ENCODE data around the gene MICU1.

DNA sequence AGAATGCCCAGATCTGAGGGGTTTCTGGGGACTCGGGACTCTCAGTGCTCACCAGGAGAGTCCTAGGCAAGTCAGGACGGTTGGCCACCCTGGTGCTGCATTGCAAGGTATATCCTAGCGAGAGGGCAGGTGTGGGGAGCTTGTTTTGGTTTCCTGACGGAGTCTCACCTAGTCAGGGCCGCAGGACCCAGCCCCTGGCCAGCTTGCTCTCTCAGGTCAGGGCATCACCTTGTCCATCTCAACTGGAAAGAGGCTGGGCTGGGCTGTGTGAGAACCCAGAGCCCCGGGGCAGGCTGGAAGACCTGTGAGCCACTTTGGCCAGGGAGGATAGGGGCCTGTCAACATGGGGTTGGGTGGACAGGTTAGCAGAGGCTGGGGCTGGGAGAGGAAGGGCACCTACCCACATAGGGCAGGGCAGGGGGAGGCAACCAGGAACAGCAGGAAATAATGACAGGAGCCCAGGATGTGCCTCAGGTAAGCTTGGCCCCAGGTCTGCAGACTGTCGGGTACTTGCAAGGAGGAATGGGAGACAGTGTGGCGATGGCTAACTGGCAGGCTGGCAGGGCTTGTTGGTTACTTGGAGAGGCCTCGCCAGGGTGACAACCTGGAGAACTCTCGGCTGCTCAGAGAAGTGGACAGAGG is 302.6 kb downstream of the MICU1 start:
- no peak for TF ChIP-seq POLR2A (IDR thresholded peaks at IDR 0.05)
- TF ChIP-seq, protein P1, sequence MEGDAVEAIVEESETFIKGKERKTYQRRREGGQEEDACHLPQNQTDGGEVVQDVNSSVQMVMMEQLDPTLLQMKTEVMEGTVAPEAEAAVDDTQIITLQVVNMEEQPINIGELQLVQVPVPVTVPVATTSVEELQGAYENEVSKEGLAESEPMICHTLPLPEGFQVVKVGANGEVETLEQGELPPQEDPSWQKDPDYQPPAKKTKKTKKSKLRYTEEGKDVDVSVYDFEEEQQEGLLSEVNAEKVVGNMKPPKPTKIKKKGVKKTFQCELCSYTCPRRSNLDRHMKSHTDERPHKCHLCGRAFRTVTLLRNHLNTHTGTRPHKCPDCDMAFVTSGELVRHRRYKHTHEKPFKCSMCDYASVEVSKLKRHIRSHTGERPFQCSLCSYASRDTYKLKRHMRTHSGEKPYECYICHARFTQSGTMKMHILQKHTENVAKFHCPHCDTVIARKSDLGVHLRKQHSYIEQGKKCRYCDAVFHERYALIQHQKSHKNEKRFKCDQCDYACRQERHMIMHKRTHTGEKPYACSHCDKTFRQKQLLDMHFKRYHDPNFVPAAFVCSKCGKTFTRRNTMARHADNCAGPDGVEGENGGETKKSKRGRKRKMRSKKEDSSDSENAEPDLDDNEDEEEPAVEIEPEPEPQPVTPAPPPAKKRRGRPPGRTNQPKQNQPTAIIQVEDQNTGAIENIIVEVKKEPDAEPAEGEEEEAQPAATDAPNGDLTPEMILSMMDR (IDR thresholded peaks at IDR 0.05) = no peak
